ENCODE measurements around the gene IGF1R.

DNA sequence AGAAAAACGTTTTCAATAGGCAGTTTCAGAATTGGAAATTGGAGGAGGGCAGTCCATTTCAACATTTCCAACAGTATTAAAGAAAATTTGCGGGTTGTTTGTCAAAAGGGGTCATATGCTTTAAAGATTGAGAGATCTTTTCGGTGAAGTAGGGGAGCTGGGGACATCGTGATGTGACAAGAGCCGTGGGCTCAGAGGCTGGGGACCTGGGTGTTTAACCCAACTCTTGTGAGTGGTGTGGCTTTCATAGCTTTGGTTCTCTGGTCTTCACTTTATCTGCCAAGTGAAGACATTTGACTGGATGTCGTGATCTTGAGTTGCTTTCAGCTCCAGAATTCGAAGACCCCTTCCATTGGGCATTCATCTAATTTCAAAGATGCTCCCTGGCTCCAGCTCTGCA, 226.0 kb downstream of the IGF1R start:
- TF ChIP-seq ZBTB21 (CRISPR knock-in tag; IDR thresholded peaks at IDR 0.05) (no peak), ZNF629 (CRISPR knock-in tag; conservative IDR thresholded peaks at IDR 0.05) (no peak), MAF1 (CRISPR knock-in tag; IDR thresholded peaks at IDR 0.05; ENCODE audit: borderline replicate concordance) (no peak), ZFX (CRISPR knock-in tag; IDR thresholded peaks at IDR 0.05; ENCODE audit: low read depth) (no peak), ZNF567 (CRISPR knock-in tag; IDR thresholded peaks at IDR 0.05; ENCODE audit: borderline replicate concordance) (no peak), ASH2L (IDR thresholded peaks at IDR 0.05; ENCODE audit: insufficient read length, low read depth, low read length) (no peak), MTA1 (CRISPR knock-in tag; IDR thresholded peaks at IDR 0.05; ENCODE audit: borderline replicate concordance) (no peak), KMT2A (CRISPR knock-in tag; IDR thresholded peaks at IDR 0.05) (no peak), SIX4 (CRISPR knock-in tag; IDR thresholded peaks at IDR 0.05) (no peak)
- TF ChIP-seq, protein P1, sequence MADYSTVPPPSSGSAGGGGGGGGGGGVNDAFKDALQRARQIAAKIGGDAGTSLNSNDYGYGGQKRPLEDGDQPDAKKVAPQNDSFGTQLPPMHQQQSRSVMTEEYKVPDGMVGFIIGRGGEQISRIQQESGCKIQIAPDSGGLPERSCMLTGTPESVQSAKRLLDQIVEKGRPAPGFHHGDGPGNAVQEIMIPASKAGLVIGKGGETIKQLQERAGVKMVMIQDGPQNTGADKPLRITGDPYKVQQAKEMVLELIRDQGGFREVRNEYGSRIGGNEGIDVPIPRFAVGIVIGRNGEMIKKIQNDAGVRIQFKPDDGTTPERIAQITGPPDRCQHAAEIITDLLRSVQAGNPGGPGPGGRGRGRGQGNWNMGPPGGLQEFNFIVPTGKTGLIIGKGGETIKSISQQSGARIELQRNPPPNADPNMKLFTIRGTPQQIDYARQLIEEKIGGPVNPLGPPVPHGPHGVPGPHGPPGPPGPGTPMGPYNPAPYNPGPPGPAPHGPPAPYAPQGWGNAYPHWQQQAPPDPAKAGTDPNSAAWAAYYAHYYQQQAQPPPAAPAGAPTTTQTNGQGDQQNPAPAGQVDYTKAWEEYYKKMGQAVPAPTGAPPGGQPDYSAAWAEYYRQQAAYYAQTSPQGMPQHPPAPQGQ (CRISPR knock-in tag; IDR thresholded peaks at IDR 0.05; ENCODE audit: borderline replicate concordance) = no peak
